Lower leg skin (tissue), 4 donors: Measurements from ENCODE around the gene CNTNAP1. TPM values are rescaled to one million over a fixed set of nuclear protein-coding genes. Genes with fewer than 3 reads are reported as not detected.

Experiments used
- DNase-seq, 2 donors: peaks; one replicate each; pipeline ENCODE4 v3.0.0-alpha.2; 2019; ENCODE audit warnings: low spot score in 2 of 2
- H3K4me3 ChIP-seq: fragments of 200-600 bp; sonication (generic); 2 replicates; pipeline ENCODE4 v1.5.1; 2017; ENCODE audit warnings: mild to moderate bottlenecking, low read depth; ENCODE audit not compliant: poor library complexity, severe bottlenecking
- POLR2A ChIP-seq, 2 donors: fragments of 450-650 bp; IDR thresholded peaks; one replicate each; pipeline ENCODE4 v1.6.1; 2016 to 2017; ENCODE audit warnings: antibody characterized with exemption in 2 of 2, mild to moderate bottlenecking in 1 of 2, moderate library complexity in 1 of 2
- WGBS, 2 donors: methylation state at CpG; one replicate each; pipeline ENCODE4 v1.1.5; 2018; 5-methylcytosine and 5-hydroxymethylcytosine counted together
- intact Hi-C: fragments of 100-400 bp; cut with DNase I; formaldehyde crosslinking; loops from one replicate; pipeline ENCODE4 v1.15.0; 2023; ENCODE audit warnings: low total_unique reads
- total RNA-seq, 4 donors: library from RNA; depleted of rRNA; stranded (reverse); fragments of >200 nt; gene quantifications; one replicate each; pipeline ENCODE4 v1.1.0, GENCODE V29; 2016
- TF ChIP-seq, protein P1 (sequence below), 3 donors: fragments of 450-650 bp; IDR thresholded peaks; one replicate each; pipeline ENCODE4 v1.5.1; 2016; ENCODE audit warnings: antibody characterized with exemption in 3 of 3, mild to moderate bottlenecking in 3 of 3, moderate library complexity in 2 of 3

Gene CNTNAP1
- total RNA-seq, 4 donors from 2014 or later: 0.13 to 1.5 (median 0.65) TPM

DNA sequence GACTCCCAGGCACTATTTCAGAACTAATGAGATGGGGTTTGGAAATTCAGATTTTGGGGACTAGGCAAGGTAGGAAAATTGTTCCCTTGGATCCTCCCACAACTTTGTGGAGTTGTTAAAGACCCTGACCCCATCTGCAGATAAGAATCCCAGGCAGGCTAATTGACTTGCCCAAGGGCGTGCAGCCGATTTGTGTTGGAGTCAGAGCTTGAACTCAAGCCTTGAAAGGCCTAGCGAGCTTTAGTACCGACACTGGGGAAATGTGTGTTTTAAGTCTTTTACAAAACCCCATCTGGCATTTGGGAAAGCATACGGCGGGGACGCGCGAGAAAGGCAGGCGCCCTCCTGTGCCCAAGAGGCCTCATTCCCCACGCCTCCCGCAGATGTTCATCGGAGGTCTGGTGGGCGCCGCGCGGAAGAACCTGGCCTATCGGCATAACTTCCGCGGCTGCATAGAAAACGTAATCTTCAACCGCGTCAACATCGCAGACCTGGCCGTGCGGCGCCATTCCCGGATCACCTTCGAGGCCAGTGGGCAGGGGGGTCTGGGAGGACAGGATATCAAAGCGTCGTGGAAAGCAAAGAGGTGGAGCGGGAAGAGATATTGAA lies 4.3 kb downstream of the CNTNAP1 start:
- TF ChIP-seq POLR2A (IDR thresholded peaks at IDR 0.05): no peak
- TF ChIP-seq, protein P1, sequence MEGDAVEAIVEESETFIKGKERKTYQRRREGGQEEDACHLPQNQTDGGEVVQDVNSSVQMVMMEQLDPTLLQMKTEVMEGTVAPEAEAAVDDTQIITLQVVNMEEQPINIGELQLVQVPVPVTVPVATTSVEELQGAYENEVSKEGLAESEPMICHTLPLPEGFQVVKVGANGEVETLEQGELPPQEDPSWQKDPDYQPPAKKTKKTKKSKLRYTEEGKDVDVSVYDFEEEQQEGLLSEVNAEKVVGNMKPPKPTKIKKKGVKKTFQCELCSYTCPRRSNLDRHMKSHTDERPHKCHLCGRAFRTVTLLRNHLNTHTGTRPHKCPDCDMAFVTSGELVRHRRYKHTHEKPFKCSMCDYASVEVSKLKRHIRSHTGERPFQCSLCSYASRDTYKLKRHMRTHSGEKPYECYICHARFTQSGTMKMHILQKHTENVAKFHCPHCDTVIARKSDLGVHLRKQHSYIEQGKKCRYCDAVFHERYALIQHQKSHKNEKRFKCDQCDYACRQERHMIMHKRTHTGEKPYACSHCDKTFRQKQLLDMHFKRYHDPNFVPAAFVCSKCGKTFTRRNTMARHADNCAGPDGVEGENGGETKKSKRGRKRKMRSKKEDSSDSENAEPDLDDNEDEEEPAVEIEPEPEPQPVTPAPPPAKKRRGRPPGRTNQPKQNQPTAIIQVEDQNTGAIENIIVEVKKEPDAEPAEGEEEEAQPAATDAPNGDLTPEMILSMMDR (IDR thresholded peaks at IDR 0.05): no peak
- DNase-seq: no peak
- intact Hi-C loops: loop anchor here (10.0 kb wide), 1 partner anchor 112 kb away; the partner anchor contains the start of gene PSMC3IP
- H3K4me3 ChIP-seq: no peak overlapping the region
- WGBS, 2 donors: 80 to 82% methylated on average over 32 of the region's 32 CpGs

DNA sequence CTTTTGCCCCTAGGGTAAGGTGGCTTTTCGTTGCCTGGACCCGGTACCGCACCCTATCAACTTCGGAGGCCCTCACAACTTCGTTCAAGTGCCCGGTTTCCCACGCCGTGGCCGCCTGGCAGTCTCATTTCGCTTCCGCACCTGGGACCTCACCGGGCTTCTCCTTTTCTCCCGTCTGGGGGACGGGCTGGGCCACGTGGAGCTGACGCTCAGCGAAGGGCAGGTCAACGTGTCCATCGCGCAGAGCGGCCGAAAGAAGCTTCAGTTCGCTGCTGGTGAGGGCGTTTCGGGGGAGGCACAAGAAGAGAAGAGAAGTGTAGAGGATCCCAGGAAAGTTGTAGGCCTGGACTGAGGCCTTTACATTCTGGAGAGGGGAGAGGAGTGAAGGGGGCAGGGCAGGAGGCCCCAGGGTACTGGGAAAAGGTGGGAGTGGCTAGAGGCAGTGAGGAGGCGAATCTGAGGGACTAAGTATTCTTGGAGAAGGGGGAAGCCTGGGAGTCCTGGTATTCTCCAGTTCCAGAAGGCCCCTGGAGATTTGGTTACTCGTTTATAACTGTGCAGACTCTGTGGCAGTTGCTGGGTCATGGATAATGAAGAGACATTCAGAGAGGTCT lies 5.5 kb downstream of the CNTNAP1 start:
- no peak overlapping the region for H3K4me3 ChIP-seq
- 81 to 83% methylated on average over 27 of the region's 27 CpGs for WGBS, 2 donors
- DNase-seq: no peak
- TF ChIP-seq, protein P1 (IDR thresholded peaks at IDR 0.05): no peak
- no peak for TF ChIP-seq POLR2A (IDR thresholded peaks at IDR 0.05)
- intact Hi-C loops: loop anchor here (10.0 kb wide), 1 partner anchor 113 kb away; the partner anchor contains the start of gene PSMC3IP

DNA sequence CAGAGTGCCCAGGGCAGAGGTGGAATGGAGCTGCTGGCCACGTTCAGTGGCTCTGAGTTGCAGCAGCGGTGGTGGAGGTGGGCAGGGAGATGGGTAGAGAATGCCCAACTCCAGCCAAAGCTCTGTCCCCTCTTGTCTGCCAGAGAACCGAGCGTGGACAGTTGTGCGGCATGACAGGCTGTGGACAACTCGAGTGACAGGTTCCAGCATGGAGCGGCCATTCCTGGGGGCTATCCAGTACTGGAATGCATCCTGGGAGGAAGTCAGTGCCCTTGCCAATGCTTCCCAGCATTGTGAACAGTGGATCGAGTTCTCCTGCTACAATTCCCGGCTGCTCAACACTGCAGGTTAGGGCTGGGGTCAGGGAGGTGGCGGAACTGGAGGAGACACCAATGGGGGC lies 8.3 kb downstream of the CNTNAP1 start:
- intact Hi-C loops: no loop called here

DNA sequence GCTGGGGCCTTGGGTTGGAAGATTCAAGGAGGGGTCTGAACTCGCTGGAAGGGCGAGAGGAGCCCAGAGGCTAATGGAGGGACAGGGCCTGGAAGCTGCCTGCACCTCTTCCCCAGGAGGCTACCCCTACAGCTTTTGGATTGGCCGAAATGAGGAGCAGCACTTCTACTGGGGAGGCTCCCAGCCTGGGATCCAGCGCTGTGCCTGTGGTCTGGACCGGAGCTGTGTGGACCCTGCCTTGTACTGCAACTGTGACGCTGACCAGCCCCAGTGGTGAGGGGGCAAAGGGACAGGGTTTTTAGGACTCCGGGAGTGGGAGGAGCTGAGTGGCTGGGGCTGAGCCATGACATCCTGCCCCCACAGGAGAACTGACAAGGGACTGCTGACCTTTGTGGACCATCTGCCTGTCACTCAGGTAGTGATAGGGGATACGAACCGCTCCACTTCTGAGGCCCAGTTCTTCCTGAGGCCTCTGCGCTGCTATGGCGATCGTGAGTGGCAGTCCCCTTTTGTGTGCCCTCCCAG lies 8.8 kb downstream of the CNTNAP1 start:
- intact Hi-C loops: no loop called here
- DNase-seq: no peak
- no peak overlapping the region for H3K4me3 ChIP-seq
- 90 to 91% methylated on average over 12 of the region's 12 CpGs for WGBS, 2 donors
- TF ChIP-seq POLR2A (IDR thresholded peaks at IDR 0.05): no peak
- TF ChIP-seq, protein P1 (IDR thresholded peaks at IDR 0.05): no peak

More for the DNA sequence above, 8.3 kb downstream of the CNTNAP1 start:
- TF ChIP-seq POLR2A (IDR thresholded peaks at IDR 0.05): no peak
- TF ChIP-seq, protein P1 (IDR thresholded peaks at IDR 0.05): no peak
- H3K4me3 ChIP-seq: no peak overlapping the region
- DNase-seq: no peak
- whole genome bisulfite sequencing, 2 donors: 78 to 91% methylated on average over 10 of the region's 10 CpGs

DNA sequence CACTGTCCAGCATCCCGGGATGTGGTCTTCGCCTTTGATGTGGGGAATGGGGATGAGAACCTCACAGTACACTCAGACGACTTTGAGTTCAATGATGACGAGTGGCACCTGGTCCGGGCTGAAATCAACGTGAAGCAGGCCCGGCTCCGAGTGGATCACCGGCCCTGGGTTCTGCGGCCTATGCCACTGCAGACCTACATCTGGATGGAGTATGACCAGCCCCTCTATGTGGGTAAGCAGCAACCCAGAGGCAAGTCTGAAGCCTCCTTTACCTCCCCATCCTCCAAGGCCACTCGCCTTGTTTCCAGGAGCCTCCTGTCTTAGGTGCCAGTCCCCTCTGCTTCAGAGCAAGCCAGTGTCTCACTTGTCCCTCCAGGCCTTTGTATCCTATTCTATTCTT lies 10.2 kb downstream of the CNTNAP1 start:
- TF ChIP-seq POLR2A (IDR thresholded peaks at IDR 0.05): no peak
- TF ChIP-seq, protein P1 (IDR thresholded peaks at IDR 0.05): no peak
- whole genome bisulfite sequencing, 2 donors: 89% methylated on average over 11 of the region's 11 CpGs
- H3K4me3 ChIP-seq: no peak overlapping the region
- intact Hi-C loops: no loop called here
- DNase-seq: no peak
